ENCODE results near the gene TPP1.

Gene TPP1

GRCh38 chr11:6650980-6651379 is 31.8 kb upstream of the TPP1 start:
- no peak overlapping the region for H3K4me3 ChIP-seq
- H3K27me3 ChIP-seq = peaks cover 15 to 25% (median 21%) of the 10 kb centered on the region in 11 experiments
- peaks cover 39 to 82% (median 67%) of the 10 kb centered on the region in 10 experiments for H3K4me1 ChIP-seq
- no peak for TF ChIP-seq Cebpa-rat (IDR thresholded peaks at IDR 0.05)
- H3K27ac ChIP-seq = no peak overlapping the region
- no peaks in the 10 kb centered on the region for H3K36me3 ChIP-seq
- H3K4me2 ChIP-seq = no peak overlapping the region; a peak in 1 of 22 replicates
- no peaks in the 10 kb centered on the region for H3K9me3 ChIP-seq (replicated peaks in 1 of 11)
- peaks cover 0 to 7% (median 0%) of the 10 kb centered on the region in 11 experiments; a peak in 3 of 22 replicates for H4K20me1 ChIP-seq
- no peak overlapping the region for H3K9ac ChIP-seq

GRCh38 chr11:6650104-6650503 is 30.9 kb upstream of the TPP1 start:
- Histone ChIP-seq H3K27me3 (peaks cover 11 to 17% (median 14%) of the 10 kb centered on the region in 11 experiments; a peak in 20 of 22 replicates), H3K4me3 (no peak overlapping the region), H3K27ac (no peak overlapping the region), H3K9me3 (replicated peaks in 1 of 11) (no peaks in the 10 kb centered on the region), H3K9ac (no peak overlapping the region; a peak in 1 of 22 replicates), H3K4me2 (no peak overlapping the region), H3K36me3 (peaks cover 0 to 5% (median 0%) of the 10 kb centered on the region in 11 experiments; a peak in 2 of 22 replicates), H3K4me1 (peaks cover 47 to 90% (median 75%) of the 10 kb centered on the region in 10 experiments), H4K20me1 (peaks cover 0 to 7% (median 0%) of the 10 kb centered on the region in 11 experiments; a peak in 3 of 22 replicates)
- TF ChIP-seq Cebpa-rat (IDR thresholded peaks at IDR 0.05) = no peak

- peak overlapping the region in 7 of 11 experiments; percentile 77 to 89 (median 85); a peak in 11 of 22 replicates for H3K27ac ChIP-seq
- no peak for TF ChIP-seq Cebpa-rat (IDR thresholded peaks at IDR 0.05)
- peaks cover 36 to 90% (median 65%) of the 10 kb centered on the region in 10 experiments for H3K4me1 ChIP-seq
- H4K20me1 ChIP-seq = peaks cover 0 to 7% (median 0%) of the 10 kb centered on the region in 11 experiments; a peak in 3 of 22 replicates
- H3K27me3 ChIP-seq = peaks cover 0 to 1% (median 0%) of the 10 kb centered on the region in 11 experiments; a peak in 3 of 22 replicates
- H3K9me3 ChIP-seq (replicated peaks in 1 of 11) = no peaks in the 10 kb centered on the region
- no peak overlapping the region for H3K4me3 ChIP-seq
- peak overlapping the region in 9 of 11 experiments; percentile 81 to 96 (median 91); a peak in 18 of 22 replicates for H3K4me2 ChIP-seq
- no peak overlapping the region for H3K9ac ChIP-seq
- H3K36me3 ChIP-seq = peaks cover 0 to 14% (median 0%) of the 10 kb centered on the region in 11 experiments; a peak in 3 of 22 replicates
Observed at GRCh38 chr11:6648501-6648900, 29.3 kb upstream of the TPP1 start.

- peak overlapping the region in 9 of 11 experiments; percentile 73 to 89 (median 85); a peak in 17 of 22 replicates for H3K27ac ChIP-seq
- TF ChIP-seq Cebpa-rat (IDR thresholded peaks at IDR 0.05) = no peak
- H3K4me3 ChIP-seq = peak overlapping the region in 1 of 10 experiments; percentile 49; a peak in 2 of 20 replicates
Observed at GRCh38 chr11:6647836-6648235, 28.6 kb upstream of the TPP1 start.

GRCh38 chr11:6646918-6647679 is 27.9 kb upstream of the TPP1 start:
- no peaks in the 10 kb centered on the region for H3K27me3 ChIP-seq
- H3K4me2 ChIP-seq = peak overlapping the region; percentile 81 to 96 (median 91)
- peaks cover 0 to 4% (median 0%) of the 10 kb centered on the region in 11 experiments; a peak in 3 of 22 replicates for H4K20me1 ChIP-seq
- H3K27ac ChIP-seq = peak overlapping the region; percentile 65 to 89 (median 84); a peak in 21 of 22 replicates
- peak overlapping the region in 7 of 10 experiments; percentile 17 to 60 (median 39); a peak in 14 of 20 replicates for H3K4me3 ChIP-seq
- TF ChIP-seq Cebpa-rat (IDR thresholded peaks at IDR 0.05) = no peak
- peaks cover 0 to 14% (median 0%) of the 10 kb centered on the region in 11 experiments; a peak in 3 of 22 replicates for H3K36me3 ChIP-seq
- peak overlapping the region; percentile 60 to 76 (median 69) for H3K9ac ChIP-seq
- H3K4me1 ChIP-seq = peaks cover 39 to 85% (median 60%) of the 10 kb centered on the region in 10 experiments
- no peaks in the 10 kb centered on the region for H3K9me3 ChIP-seq (replicated peaks in 1 of 11)

More at GRCh38 chr11:6647836-6648235, 28.6 kb upstream of the TPP1 start:
- no peaks in the 10 kb centered on the region for H3K9me3 ChIP-seq (replicated peaks in 1 of 11)
- H3K27me3 ChIP-seq = no peaks in the 10 kb centered on the region; a peak in 1 of 22 replicates
- H4K20me1 ChIP-seq = peaks cover 0 to 4% (median 0%) of the 10 kb centered on the region in 11 experiments; a peak in 3 of 22 replicates
- peak overlapping the region; percentile 81 to 96 (median 91) for H3K4me2 ChIP-seq
- peak overlapping the region in 9 of 11 experiments; percentile 60 to 76 (median 70); a peak in 9 of 22 replicates for H3K9ac ChIP-seq
- peaks cover 39 to 90% (median 65%) of the 10 kb centered on the region in 10 experiments for H3K4me1 ChIP-seq
- peaks cover 0 to 14% (median 0%) of the 10 kb centered on the region in 11 experiments; a peak in 3 of 22 replicates for H3K36me3 ChIP-seq

GRCh38 chr11:6646576-6646917 is 27.3 kb upstream of the TPP1 start:
- H3K36me3 ChIP-seq = peaks cover 0 to 17% (median 0%) of the 10 kb centered on the region in 11 experiments; a peak in 7 of 22 replicates
- H4K20me1 ChIP-seq = peaks cover 0 to 5% (median 0%) of the 10 kb centered on the region in 11 experiments; a peak in 2 of 22 replicates
- no peak for TF ChIP-seq Cebpa-rat (IDR thresholded peaks at IDR 0.05)
- peak overlapping the region; percentile 65 to 89 (median 84); a peak in 21 of 22 replicates for H3K27ac ChIP-seq
- peak overlapping the region in 10 of 11 experiments; percentile 60 to 76 (median 70); a peak in 20 of 22 replicates for H3K9ac ChIP-seq
- peak overlapping the region; percentile 81 to 96 (median 91) for H3K4me2 ChIP-seq
- H3K27me3 ChIP-seq = no peaks in the 10 kb centered on the region
- no peaks in the 10 kb centered on the region for H3K9me3 ChIP-seq (replicated peaks in 1 of 11)
- peak overlapping the region in 8 of 10 experiments; percentile 17 to 60 (median 42); a peak in 15 of 20 replicates for H3K4me3 ChIP-seq
- H3K4me1 ChIP-seq = peaks cover 39 to 80% (median 57%) of the 10 kb centered on the region in 10 experiments

- Histone ChIP-seq H3K9ac (peak overlapping the region in 10 of 11 experiments; percentile 60 to 76 (median 70); a peak in 20 of 22 replicates), H3K36me3 (peaks cover 0 to 20% (median 4%) of the 10 kb centered on the region in 11 experiments; a peak in 12 of 22 replicates), H3K4me1 (peaks cover 39 to 80% (median 56%) of the 10 kb centered on the region in 10 experiments), H3K9me3 (replicated peaks in 1 of 11) (no peaks in the 10 kb centered on the region), H3K27ac (peak overlapping the region; percentile 65 to 89 (median 84); a peak in 21 of 22 replicates), H3K4me2 (peak overlapping the region; percentile 81 to 96 (median 91)), H3K4me3 (peak overlapping the region in 8 of 10 experiments; percentile 17 to 60 (median 42); a peak in 15 of 20 replicates), H3K27me3 (no peaks in the 10 kb centered on the region), H4K20me1 (peaks cover 0 to 8% (median 0%) of the 10 kb centered on the region in 11 experiments; a peak in 2 of 22 replicates)
- no peak for TF ChIP-seq Cebpa-rat (IDR thresholded peaks at IDR 0.05)
Observed at GRCh38 chr11:6646071-6646470, 26.8 kb upstream of the TPP1 start.

GRCh38 chr11:6642957-6643356 is 23.7 kb upstream of the TPP1 start:
- Histone ChIP-seq H3K4me2 (peak overlapping the region in 9 of 11 experiments; percentile 7 to 65 (median 32); a peak in 14 of 22 replicates), H3K27ac (peak overlapping the region in 4 of 11 experiments; percentile 29 to 53 (median 48); a peak in 5 of 22 replicates), H3K4me3 (no peak overlapping the region), H4K20me1 (peaks cover 0 to 24% (median 0%) of the 10 kb centered on the region in 11 experiments; a peak in 2 of 22 replicates), H3K4me1 (peaks cover 40 to 76% (median 55%) of the 10 kb centered on the region in 10 experiments), H3K9ac (no peak overlapping the region), H3K36me3 (peaks cover 0 to 47% (median 19%) of the 10 kb centered on the region in 11 experiments; a peak in 15 of 22 replicates), H3K27me3 (no peaks in the 10 kb centered on the region), H3K9me3 (replicated peaks in 1 of 11) (no peaks in the 10 kb centered on the region)
- TF ChIP-seq Cebpa-rat (IDR thresholded peaks at IDR 0.05) = no peak
